Activated CD4-positive, alpha-beta T cell treated with anti-CD3 and anti-CD28 coated beads for 48 hours (primary cell): ENCODE data around the gene KSR1.
A peak's percentile ranks its signal among the peaks of the same experiment; 100 is the strongest.
"Not testable (repeated sequence)": the region's sequence is repeated elsewhere in the genome, so short reads cannot be mapped to it uniquely, and the experiment has no call there.

Experiments
- DNase-seq: peaks from one replicate; pipeline ENCODE4 v3.0.0-alpha.2; 2020

The KSR1 gene

GRCh38 chr17:27455236-27455913 lies 873 bp upstream of the KSR1 start:
- DNase-seq: no peak

- DNase-seq: peak; percentile 21
Observed at GRCh38 chr17:27456681-27457359, 572 bp downstream of the KSR1 start.

DNA sequence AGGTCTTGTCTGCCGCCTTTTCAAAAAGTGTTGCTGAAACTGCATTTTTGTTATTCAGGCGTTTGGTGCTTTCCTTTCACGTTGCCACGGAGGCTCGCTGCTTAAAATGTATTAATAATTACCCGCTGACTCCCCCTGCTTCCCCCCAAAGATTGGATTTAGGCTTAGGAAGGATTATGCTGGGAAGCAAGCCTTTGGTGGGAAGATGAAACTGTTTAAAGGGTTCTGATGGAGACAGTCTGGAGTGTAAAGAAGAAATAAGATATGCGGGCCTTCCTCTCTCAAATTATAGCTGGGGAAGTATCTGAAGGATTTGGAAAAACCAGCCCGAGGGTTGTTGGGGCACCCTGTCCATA lies 1.1 kb downstream of the KSR1 start:
- no peak for DNase-seq

DNA sequence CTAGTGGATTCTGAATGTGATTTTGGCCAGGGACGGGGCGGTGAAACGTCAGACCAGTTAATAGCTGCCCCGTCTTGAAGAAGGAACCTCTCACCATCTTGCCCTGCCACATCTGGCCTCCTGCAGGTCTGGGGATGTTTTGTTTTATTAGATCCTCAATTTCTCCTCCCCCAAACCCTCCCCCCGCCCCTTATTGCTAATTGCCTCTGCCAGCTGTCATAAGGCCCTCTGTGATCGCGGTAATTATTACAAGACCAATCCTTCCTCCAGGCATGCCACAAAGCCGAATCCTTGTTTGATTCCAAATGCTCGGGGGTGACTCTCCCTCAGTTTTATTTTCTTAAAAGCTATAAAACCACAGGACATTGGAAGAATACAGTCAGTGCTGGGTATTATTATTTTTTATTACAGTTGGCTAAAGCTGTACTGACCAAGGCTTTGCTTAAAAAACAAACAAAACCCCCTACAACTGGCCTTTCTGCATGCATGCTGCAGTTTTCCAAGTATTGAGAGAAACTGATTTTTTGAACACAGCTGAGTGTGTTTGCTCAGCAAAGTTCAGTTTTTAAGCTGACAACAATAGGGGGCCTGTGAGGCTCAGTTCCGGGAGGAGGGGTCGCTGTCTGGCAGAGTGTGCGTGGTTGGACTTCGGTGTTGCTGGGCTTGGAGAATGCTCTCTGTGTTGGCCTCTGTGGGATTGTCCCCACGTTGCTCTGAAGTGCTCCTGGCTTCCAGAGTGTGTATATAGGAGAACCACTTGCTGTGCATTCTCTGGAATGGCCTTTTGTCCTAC lies 1.7 kb downstream of the KSR1 start:
- DNase-seq: no peak

DNA sequence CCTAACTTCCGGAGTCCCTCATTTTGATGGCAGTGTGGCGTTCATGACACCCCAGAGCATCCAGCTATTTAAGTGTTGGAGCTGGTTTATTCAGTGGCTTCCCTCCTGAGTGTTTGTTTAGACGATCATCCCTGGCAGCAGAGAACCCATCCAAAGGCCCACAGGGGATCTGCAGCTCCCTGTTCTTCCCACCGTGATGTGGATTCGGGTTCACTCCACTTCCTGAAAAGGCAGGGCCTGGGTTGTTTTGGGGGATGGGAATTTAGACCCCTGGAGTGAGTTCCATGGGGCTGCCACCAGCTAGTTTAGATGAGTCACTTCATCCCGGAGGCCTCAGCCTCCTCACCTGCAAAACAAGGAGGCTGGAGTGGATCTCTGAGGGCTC lies 2.3 kb downstream of the KSR1 start:
- DNase-seq: no peak

DNA sequence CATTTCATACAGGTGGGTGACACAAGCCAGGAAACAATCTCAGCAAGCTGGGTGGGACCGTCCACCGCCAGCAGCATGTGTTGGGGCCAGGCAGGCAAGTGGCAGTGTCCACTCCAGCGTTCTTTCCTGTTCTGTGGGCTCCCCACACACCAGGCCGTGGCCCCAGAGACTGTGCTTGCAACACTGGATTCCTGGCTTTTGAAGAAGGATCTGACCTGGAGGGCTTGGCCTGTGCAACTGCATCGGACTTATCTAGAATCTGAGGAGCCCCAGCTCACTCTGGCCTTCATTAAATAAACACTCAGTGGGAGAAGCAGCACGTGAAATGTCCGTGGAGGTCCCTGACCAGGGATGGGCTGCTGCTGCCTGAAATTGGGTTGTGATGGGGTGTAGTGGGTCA lies 3.2 kb downstream of the KSR1 start:
- DNase-seq: no peak

DNA sequence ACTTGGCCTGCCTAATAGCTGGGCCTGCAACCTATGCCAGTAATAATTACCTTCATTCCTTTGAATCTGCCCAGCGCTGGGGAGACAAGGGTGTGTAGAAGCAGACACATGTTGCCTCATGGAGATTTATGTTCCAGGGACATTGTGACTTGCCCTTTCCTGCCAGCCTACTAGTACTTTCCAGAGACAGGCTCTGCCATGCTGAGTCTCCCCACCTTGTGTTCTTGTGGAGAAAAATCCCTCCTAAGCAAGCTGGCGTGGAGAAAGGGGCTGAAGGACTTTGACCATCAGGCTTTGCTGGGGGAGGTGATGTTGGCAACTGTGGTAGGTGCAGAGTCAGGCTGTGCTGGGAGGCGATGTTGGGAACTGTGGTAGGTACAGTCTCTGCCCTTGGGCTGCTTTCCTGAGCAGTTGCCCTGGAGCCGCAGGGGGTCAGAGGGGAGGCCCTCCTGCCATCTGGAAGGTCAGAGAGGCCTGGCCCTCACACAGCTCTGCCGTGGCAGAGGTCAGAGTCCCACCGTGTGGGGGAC lies 4.0 kb downstream of the KSR1 start:
- DNase-seq: no peak

DNA sequence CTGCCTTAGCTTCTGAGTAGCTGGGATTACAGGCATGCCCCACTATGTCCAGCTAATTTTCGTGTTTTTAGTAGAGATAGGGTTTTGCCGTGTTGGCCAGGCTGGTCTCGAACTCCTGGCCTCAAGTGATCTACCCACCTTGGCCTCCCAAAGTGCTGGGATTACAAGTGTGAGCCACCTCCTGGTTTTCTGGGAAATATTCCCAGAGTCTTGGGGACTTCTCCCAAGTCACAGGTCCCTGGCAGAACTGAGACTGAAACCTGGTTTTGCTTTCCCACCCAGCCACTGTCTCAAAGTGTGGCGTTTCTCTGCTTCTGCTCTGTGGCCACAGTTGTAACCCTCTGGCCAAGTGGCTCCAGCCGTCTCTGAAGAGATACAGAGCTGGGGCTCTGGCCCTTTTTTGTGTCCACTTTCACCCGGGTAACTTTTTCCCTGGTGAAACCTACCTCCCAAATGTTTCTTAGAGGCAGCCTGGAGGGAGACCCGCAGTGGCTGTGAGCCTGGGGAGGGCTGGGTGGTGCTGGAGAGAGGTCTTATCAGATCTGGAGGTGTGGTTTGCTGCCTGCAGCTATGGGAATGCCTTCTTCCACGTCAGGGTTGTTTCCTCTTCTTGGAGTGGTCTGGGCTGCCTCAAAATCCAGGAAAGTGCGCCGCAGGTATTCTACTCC lies 5.1 kb downstream of the KSR1 start:
- DNase-seq: no peak

- DNase-seq: no peak
Observed at GRCh38 chr17:27462149-27462548, 5.9 kb downstream of the KSR1 start.

DNA sequence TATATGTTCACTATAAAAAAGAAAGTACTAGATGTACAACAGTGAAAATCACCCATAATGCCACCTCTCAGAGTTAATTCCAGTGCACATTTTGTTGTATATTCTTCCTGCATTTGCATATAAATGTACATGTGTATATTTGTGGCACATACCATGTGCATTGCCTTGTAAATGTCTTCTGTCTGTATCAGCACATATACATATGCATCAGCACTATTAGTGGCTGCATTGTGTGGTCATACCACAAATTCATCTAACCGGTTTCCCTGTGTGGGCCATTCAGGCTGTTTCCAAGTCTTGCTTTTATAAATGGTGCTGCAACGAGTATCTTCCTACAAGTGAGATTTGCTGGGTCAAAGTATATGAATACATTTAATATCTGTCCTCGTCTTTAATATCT lies 6.5 kb downstream of the KSR1 start:
- no peak for DNase-seq

- peak; percentile 24 for DNase-seq
Observed at GRCh38 chr17:27463235-27463677, 7.0 kb downstream of the KSR1 start.

DNA sequence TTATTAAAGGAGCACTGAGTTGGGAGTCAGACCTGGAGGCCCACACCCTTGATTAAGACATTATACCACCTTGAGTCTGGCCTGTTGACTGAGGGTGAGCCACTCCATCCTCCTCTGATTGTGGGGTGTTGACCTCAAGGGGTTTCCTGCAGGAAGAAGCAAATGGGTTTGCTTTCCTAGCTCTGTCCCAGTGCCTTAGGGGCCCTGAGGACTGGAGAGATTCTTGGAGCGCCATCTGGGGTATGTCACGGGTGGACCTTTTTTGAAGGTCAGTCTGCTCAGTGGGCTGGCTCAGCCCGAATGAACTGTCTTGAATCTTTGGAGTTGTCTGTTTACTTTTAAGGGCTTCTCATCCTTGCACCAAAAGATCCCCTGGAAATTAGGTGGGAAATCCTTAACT lies 7.8 kb downstream of the KSR1 start:
- not testable (repeated sequence) for DNase-seq

DNA sequence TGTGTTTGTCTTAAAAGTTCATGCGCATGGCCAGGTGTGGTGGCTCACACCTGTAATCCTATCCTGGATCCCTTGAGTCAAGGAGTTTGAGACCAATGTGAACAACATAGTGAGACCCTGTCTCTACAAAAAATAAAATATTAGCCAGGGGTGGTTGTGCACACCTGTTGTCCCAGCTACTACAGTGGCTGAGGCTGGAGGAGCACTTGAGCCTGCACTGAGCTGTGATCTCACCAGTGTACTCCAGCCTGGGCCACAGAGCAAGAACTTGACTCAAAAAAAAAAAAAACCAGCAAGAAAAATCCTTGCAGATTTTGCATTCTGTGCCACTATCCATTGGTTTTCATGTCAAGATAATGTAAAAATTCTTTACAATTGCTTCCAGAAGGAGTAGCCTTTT lies 8.2 kb downstream of the KSR1 start:
- no peak for DNase-seq

DNA sequence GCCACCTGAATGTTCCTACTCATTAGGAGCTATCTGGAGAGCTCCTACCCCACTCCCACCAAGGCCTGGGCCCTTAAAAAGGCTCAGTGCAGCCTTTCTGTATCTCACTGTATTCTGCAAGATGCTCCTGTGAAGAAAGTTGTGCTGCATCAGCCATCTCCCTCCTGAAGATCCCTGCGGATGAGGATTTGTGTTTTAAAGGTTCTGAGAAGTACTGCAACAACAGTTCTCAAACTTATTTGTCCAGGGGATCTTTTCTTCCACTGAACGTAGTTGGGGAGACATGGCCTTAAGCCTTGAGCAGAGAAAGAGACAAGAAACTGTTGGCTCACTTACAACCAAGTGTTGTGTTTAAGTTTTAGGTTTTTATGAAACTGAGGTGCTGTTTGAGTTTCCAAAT lies 9.6 kb downstream of the KSR1 start:
- not testable (repeated sequence) for DNase-seq

GRCh38 chr17:27466376-27466742 lies 10.1 kb downstream of the KSR1 start:
- DNase-seq: peak; percentile 42

DNA sequence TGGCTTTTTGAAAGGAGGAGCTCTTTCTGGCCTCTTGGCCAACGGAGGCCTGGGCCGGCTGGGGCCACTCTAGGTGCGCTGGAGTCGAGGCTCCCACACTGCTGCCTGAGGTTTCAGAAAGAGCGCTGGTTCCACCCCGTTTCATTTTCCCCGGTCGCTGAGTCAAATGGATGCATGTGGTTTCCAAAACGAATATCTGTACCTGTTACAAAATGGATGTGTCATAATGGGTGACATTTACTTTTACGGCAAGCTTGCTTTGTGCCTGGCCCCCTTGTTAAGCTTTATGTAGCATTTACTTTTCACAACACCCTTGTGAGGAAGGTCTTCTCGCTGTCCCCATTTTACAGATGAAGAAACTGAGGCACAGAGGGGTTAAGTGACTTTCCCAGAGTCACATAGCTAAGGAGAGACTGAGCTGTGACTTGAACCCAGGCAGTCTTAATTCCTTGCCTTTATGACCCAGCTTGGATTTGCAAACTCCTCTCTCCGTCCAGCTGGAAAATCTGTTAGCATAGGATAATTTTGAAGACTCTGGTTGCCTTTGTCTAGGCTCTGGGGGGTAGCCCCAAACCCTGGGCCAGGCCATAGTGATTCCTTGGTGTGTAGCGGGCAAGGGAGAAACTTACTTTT lies 10.6 kb downstream of the KSR1 start:
- DNase-seq: peak; percentile 87

DNA sequence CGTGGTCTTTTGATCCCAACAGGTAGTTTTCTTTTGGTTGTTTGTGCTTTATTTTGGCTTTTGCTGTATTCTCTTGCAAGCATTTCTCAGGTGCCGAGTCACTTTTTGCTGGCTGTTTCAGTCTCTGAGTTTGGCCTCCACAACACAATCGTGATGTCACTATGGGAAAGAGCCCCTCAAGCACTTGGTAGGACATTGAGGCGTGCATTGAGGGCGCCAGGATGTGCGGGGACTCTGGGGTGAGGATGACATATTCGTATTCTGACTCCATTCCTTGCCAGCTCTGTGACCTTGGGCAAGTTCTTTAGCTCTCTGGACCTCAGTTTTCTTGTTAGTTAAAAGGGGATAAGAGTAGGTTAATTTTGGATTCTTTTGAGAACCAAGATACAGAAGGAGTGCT lies 13.0 kb downstream of the KSR1 start:
- peak; percentile 32 for DNase-seq

DNA sequence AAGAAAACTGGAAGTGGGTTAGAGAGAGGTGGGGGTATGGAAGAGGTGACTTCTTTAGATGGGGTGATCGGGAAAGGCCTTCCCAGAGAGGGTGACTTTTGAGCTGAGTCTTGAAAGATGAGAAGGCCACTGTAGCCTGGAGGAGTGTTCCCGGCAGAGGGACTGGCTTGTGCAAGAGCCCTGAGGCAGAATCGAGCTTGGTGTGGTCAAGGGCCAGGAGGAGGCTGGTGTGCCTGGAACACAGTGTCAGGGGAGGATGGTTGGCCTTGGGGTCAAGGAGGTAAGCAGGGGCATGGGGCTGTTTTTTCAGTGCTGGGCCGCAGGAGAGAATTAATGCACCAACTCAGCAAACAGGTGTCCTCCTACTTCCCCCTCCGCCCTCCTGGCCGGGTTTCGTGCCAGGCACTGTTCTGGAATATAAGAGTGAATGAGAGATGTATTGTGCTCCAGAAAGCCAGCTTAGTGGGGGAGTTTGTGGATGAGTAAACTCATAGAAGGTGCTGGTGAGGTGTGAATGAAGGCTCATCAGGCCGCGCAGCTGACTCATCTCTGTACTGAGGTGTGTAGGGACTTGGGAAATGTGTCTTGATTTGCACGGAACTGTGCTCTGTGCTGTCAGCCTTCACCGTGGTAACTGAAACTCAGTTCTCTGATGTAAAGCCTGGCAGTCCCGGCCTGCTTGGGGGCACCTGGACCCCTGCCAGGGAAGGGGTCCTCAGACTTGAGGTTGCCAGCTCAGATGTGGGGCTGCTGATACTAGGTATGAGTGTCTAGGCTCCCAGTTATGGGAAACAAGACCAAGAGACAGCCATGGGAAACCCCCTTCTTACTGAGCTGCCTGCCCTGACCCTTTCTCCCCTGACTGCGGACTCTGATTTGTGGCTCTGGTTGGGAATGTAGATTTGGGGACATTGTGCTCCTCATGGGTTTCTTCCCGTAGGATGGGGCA lies 15.3 kb downstream of the KSR1 start:
- DNase-seq: peak; percentile 91

DNA sequence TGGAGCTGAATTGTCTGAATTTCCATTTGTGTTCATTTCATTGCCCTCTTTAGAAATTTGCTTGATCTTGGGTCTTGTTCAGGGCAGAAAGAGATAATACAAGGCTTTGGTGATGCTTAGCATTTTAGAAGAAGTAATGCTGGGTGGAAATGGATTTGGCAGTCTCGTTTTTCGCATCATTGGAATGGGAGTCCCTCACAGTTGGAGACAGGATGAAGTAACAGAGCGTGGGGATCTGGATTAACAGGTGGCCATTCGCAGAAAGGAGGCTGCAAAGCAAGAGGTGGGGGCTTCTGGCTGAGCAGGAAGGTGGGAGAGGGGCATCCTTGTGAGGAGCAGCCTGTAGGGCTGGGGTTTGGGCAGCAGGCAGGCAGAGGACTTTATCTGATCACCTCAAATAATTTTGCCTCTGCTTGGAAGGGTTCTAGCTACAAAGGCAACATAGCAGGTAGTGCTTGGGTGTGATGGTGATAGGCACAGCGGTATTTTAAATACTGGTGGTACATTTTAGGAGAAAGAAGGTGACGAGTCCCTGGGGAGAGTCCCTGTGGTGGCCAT lies 17.0 kb downstream of the KSR1 start:
- DNase-seq: no peak

GRCh38 chr17:27473748-27474609 lies 17.7 kb downstream of the KSR1 start:
- DNase-seq: peak; percentile 88
